ENCODE data around the gene TBCB.
"Not testable (repeated sequence)": the region's sequence is repeated elsewhere in the genome, so short reads cannot be mapped to it uniquely, and the experiment has no call there.

Gene TBCB

DNA sequence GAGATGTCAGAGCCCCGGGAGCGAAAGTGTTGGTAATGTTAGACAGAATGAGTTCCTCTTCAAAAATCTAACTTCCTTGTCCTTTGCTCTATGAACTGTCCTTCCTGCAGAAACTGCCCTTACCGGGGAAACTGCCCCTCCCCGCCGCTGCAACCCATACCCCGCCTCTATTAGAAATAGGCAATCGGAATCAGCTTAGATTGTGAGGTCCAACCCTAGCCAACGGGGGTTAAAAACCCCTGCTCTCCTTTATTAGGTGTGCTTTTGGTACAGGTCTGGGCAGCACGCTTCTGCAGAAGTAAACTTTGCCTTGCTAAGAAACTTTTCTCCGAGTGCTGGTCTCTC, 13.1 kb downstream of the TBCB start:
- TF ChIP-seq, protein P1, sequence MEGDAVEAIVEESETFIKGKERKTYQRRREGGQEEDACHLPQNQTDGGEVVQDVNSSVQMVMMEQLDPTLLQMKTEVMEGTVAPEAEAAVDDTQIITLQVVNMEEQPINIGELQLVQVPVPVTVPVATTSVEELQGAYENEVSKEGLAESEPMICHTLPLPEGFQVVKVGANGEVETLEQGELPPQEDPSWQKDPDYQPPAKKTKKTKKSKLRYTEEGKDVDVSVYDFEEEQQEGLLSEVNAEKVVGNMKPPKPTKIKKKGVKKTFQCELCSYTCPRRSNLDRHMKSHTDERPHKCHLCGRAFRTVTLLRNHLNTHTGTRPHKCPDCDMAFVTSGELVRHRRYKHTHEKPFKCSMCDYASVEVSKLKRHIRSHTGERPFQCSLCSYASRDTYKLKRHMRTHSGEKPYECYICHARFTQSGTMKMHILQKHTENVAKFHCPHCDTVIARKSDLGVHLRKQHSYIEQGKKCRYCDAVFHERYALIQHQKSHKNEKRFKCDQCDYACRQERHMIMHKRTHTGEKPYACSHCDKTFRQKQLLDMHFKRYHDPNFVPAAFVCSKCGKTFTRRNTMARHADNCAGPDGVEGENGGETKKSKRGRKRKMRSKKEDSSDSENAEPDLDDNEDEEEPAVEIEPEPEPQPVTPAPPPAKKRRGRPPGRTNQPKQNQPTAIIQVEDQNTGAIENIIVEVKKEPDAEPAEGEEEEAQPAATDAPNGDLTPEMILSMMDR (IDR thresholded peaks at IDR 0.05; ENCODE audit: borderline replicate concordance, control extremely low read depth, extremely low read depth, insufficient read depth, missing control alignments), result no peak
- no peak for DNase-seq (ENCODE audit: low spot score)
- in situ Hi-C loops (cut with MboI; ENCODE audit: low sequenced_read_pairs, unreplicated experiment), result no loop called here

DNA sequence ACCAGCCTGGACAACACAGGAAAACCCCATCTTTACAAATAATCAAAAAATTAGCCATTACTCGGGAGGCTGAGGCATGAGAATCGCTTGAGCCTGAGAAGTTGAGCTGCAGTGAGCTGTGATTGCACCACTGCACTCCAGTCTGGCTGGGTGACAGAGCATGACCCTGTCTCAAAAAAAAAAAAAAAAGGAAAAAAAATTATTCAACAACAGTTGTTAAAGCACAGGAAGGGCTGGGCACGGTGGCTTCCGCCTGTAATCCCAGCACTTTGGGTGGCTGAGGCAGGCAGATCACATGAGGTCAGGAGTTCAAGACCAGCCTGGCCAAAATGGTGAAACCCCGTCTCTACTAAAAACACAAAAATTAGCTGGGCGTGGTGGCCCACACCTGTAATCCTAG, 16.0 kb downstream of the TBCB start:
- DNase-seq (ENCODE audit: low spot score); in situ Hi-C loops (cut with MboI; ENCODE audit: low sequenced_read_pairs, unreplicated experiment): not testable (repeated sequence)

DNA sequence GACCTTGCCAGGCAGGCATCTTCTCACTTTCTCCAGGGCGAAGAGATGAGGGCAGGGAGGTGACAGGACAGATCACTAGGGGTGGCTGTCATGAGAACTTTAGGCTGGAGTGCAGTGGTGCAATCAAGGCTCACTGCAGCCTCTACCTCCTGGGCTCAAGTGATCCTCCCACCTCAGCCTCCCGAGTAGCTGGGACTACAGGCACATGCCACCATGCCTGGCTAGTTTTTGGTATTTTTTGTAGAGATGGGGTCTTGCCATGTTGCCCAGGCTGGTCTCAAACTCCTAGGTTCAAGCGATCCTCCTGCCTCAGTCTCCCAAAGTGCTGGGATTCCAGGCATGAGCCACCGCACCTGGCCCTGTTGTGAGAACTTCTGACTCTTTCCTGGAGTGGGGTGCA, 19.6 kb downstream of the TBCB start:
- DNase-seq (ENCODE audit: low spot score); in situ Hi-C loops (cut with MboI; ENCODE audit: low sequenced_read_pairs, unreplicated experiment): not testable (repeated sequence)

DNA sequence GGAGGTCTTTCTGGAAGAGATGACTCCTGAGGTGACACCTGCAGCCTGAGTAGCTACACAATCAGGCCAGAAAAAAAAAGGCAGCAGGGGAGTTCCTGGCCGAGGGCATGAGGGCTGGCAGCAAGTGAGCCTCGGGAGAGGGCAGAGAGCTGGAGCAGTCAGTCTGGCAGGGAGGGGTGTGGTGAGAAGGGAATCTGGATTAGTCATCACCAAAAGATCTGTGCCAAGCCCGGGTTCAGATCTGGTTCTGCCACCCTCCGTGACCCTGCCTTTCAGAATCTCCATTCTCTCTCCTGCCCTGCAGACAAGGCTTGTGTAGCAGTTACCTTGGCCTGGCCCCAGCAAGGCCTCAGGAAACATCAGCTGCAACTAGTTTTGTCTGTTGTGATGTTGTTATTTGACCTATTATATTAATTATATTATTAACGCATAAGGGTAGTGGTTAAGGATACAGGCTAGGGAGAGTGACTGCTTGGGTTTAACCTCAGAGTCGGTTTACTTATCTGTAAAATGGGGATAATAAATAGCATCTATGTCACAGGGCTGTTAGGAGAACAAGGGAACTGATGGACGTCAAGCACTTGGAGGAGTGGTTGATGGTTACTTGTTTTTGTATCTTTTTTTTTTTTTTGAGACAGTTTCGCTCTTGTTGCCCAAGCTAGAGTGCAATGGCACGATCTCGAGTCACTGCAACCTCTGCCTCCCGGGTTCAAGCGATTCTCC, 21.9 kb downstream of the TBCB start:
- peak; percentile 12 for DNase-seq (ENCODE audit: low spot score)
- TF ChIP-seq, protein P1 (IDR thresholded peaks at IDR 0.05; ENCODE audit: borderline replicate concordance, control extremely low read depth, extremely low read depth, insufficient read depth, missing control alignments), result no peak
- in situ Hi-C loops (cut with MboI; ENCODE audit: low sequenced_read_pairs, unreplicated experiment), result no loop called here

DNA sequence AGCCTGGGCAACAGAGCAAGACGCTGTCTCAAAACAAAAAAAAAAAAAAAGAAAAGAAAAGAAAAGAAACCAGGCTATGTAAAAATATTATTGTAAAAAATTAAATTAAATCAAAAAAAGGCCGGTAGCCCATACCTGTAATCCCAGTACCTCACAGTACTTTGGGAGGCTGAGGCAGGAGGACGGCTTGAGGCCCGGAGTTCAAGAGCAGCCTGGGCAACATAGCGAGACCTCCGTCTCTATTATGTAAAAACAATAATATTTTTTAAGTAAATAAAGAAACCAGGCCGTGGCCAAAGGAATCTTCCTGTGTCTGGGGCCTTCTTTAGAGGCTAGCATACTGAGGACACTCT, 23.8 kb downstream of the TBCB start:
- TF ChIP-seq, protein P1 (IDR thresholded peaks at IDR 0.05; ENCODE audit: borderline replicate concordance, control extremely low read depth, extremely low read depth, insufficient read depth, missing control alignments), result no peak
- DNase-seq (ENCODE audit: low spot score), result no peak
- in situ Hi-C loops (cut with MboI; ENCODE audit: low sequenced_read_pairs, unreplicated experiment), result no loop called here

DNA sequence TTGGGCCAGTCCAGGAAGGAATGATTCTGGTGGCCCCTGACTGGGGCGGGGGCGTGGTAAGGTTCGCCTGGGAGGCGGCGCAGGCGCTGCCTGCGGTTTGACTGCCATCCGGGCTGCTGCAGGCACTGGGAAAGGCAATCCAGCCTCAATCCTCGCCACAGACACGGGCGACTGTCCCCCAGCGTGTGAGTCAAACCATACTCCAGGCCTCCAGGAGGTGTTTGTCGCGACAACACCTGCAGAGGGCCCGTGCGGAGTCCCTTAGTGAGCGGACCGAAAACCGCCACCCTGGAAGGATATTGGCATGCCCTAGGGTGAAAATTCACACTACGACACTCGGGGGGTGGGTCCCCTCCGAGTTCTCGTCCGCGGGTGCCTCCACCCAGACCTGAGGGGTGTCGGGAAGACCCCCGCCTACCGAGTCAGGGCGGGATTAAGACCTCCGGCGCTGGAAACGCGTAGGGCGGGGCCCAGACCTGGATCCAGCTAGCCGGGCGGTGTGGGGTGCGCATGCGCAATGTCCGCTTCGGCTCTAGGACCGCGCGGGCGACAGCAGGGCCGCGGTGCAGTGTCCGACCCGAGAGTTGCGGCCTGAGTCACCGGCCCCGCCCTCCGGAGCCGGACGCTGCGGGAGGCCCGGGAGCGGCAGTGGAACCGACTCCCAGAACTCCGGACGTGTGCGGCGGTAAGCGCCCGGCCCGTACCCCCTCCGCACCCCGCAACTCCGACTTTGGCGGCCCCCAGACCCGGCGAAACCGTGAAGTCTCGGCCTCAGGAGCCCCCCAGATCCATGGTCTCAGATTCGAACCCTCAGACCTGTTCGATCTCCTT, 24.4 kb downstream of the TBCB start, which contains the start of gene CAPNS1:
TSS of gene CAPNS1 (plus strand) at position 594 of the 831 bp plus-strand sequence. CDS start 946 bp downstream, outside the sequence.
- TF ChIP-seq, protein P1 (IDR thresholded peaks at IDR 0.05; ENCODE audit: borderline replicate concordance, control extremely low read depth, extremely low read depth, insufficient read depth, missing control alignments), result no peak
- DNase-seq (ENCODE audit: low spot score), result peak; percentile 98
- in situ Hi-C loops (cut with MboI; ENCODE audit: low sequenced_read_pairs, unreplicated experiment), result no loop called here

DNA sequence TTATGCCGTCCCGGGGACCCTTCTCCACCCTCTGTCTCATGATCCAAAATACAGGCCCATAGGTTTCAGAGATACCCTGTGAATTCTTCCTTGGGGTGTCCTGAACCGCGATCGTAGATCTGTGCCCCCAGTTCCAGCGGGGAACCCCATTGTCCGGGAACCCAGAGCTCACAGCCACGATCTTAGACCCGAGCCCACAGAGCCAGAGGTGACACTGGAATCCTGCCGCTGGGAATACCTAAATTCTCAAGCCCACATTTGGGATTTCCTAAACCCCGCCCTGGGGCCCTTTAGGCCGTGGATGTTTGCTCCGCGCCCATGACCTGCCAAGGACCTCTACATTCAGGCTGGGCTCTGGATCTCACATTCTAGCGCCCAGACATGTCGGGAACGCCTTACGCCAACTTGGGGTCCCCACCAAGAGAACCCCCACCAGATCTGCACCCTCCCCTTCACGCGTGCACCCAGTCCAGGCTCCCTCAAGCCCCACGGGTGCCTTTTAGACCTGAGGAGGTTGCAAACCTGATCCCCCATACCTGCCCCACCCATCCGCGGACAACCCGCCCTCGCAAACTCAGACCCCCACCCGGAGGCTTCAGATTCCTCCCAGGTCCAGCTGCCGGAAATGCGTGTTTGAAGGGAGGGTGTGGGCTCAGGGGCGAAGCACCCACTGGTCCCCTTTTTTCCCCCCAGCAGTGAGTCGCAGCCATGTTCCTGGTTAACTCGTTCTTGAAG, 25.2 kb downstream of the TBCB start:
- TF ChIP-seq, protein P1 (IDR thresholded peaks at IDR 0.05; ENCODE audit: borderline replicate concordance, control extremely low read depth, extremely low read depth, insufficient read depth, missing control alignments), result no peak
- in situ Hi-C loops (cut with MboI; ENCODE audit: low sequenced_read_pairs, unreplicated experiment), result no loop called here
- peak; percentile 82 for DNase-seq (ENCODE audit: low spot score)
